Left renal cortex interstitium (tissue), 4 donors: Measurements from ENCODE around the gene CDX1. TPM values are rescaled to one million over a fixed set of nuclear protein-coding genes. Genes with fewer than 3 reads are reported as not detected.
A peak's percentile ranks its signal among the peaks of the same experiment; 100 is the strongest.

Experiments used
- DNase-seq, 4 donors: peaks; one replicate each; pipeline ENCODE4 v3.0.0-alpha.2; 2013; ENCODE audit warnings: low read depth in 4 of 4, low spot score in 2 of 4, missing footprints in 1 of 4
- polyA plus RNA-seq, 4 donors: library from polyadenylated mRNA; unstranded; fragments of 120-200 nt; gene quantifications; one replicate each; pipeline ENCODE4 v1.2.1, GENCODE V29; 2013; ENCODE audit not compliant: insufficient read length in 4 of 4

The CDX1 gene
- polyA plus RNA-seq, 4 donors = 0.47 to 0.76 (median 0.50) TPM

DNA sequence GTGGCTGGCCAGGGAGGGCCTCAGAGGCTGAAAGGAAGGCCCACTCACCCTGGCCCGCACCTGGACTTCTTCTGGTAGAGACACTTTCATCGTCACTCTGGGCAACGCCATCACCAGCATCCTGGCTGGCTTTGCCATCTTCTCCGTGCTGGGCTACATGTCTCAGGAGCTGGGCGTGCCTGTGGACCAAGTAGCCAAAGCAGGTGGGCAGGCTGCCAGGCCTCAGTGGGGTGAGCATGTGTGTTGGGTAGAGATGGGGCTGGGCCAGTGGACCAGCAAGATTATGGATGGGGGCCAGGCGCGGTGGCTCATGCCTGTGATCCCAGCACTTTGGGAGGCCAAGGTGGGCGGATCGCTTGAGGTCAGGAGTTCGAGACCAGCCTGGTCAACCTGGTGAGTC, 35.9 kb downstream of the CDX1 start:
- no peak for DNase-seq

DNA sequence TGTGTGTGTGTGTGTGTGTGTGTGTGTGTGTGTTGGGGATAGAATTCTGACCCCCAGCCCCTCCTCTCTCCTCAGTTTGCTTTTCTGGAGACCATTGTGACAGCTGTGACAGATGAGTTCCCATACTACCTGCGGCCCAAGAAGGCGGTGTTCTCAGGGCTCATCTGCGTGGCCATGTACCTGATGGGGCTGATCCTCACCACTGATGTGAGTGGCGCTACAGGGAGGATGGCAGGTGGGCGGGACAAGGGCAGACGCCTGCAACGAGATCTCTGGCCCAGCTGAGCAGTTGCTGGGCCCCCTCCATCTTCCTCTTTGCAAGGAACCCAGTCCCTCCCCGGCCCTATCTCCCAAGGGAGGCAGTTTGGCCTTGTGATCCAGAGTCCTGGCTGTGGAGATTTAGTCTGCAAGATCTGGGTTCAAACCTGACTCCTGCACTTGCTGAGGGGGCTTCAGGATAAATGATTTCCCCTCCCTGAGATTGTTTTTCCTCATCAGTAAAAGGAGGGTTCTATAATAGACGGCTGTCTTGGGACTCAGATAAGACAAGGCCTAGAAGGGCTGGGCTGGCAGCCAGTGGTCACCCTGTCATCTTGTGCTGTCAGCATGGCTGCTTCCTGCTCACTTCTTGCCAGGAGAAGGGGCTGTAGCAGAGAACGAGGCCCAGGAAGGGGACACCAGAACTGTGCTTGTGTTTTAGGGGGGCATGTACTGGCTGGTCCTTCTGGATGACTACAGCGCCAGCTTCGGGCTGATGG, 37.4 kb downstream of the CDX1 start:
- DNase-seq = no peak

DNA sequence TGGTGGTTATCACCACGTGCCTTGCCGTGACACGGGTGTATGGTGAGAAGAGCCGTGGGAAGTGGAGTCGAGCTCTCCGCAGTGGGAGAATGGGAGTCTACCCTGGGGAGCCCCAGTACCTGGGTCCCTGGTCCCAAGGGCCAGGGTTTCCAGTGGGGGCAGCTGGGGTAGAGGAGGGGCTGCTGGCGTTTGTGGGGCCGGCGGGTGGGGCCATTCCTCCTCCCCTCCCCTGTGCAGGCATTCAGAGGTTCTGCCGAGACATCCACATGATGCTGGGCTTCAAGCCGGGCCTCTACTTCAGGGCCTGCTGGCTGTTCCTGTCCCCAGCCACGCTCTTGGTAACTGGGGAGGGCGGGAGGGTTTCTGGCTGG, 38.0 kb downstream of the CDX1 start:
- DNase-seq = no peak

DNA sequence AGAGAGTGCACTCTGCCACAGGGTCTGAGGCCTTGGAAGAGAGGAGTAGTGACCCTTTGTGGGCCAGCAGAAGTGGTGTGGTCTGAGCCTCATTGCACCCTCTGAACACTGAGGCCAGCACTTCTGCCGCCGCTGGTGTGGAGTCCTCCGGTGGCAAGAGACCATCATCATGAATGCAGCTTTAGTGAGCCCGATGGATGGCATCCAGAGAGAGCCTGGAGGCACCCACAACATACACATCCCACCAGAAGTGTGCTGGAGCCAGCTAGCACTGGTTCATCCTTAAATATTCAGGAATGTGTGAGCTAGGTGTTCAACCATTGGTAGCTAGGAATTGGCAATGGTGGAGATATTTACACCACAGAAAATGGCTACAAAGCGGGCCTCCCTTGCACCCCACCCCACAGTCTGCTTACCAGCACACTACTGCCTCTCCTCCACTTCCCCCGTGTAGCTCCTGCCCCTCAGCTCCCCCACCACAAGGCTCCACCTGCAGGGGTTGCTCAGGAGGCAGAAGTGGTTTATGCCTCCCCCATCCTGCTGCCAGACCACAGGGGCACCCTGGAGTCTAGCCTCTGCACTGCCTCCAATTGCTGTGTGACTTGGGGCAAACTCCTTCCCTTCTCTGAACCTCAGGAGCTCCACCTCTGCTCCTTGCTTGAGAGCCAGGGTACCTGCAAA, 39.7 kb downstream of the CDX1 start:
- DNase-seq = no peak

DNA sequence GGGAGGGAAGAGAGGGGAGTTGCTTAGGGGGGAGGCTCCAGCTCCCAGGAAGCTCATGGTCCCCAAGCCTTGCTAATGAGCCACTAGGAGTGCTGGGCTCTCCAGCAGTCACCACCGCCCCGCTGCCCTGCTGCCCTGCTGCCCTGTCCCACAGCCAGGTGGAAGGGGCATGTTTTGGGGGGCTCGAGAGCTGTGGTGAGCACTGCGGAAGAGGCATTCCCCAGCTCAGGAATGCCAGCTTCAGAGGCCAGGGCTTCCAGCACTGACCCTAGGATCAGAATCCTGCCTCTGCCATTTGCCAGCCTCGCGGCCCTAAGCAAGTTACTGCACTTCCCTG, 40.2 kb downstream of the CDX1 start:
- no peak for DNase-seq

DNA sequence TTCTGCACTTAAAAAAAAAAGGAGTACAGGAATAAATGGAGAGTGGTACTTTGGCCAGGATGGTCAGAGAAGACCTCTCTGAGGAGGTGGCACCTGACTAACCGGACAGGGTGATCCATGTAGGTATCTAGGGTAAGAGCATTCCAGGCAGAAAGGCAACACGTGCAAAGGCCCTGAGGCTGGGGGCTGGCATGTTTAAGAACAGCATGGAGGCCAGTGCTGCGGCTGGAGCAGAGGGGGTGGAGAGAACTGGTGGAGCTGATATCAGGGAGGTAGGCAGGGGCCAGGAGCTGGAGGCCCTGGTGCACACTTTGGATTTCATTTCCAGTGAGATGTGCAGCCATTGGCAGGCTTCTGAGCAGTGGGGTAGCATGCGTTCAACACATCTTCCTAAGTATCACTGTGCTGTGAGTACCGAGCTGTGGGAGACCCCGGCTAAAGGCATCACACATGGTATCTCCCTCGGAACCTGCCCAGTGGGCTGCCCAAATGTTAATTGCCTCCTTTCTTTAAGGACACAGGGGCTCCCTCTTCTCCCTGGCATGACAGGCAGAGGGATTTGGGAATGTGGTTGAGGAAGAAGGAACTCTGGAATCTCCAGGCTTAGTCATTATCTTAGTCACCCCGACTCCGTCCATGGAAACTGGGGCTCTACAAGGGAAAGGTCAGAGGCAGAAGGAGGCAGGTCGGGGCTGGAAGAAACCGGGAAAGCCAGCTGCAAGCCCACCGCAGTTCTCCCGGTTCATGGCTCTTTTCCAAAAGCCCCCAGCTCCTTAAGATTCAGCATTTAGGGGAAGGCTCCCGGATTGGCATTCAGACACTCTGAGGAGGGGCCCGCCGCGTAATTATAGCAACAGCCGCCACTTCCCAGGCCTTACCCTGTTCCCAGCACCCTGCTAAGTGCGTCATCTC, 41.9 kb downstream of the CDX1 start:
- DNase-seq = no peak

DNA sequence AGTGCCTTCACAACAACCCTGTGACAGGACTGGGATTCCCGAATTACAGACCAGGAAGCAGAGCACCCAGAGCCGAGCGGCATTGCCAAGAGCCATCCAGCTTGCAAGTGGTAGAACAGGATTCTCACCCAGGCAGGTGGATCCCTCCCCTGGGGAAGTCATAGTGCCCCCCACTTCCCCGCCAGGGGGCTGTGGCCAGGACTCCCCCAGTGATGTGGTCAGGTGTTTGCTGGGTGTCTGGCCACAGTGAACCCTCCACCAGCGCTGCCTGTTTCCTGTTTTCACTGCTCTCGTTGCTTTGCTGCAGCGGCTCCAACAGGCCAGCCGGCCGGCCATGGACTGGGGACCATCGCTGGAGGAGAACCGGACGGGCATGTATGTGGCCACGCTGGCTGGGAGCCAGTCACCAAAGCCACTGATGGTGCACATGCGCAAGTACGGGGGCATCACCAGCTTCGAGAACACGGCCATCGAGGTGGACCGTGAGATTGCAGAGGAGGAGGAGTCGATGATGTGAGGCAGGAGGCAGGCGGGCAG, 42.6 kb downstream of the CDX1 start:
- no peak for DNase-seq

DNA sequence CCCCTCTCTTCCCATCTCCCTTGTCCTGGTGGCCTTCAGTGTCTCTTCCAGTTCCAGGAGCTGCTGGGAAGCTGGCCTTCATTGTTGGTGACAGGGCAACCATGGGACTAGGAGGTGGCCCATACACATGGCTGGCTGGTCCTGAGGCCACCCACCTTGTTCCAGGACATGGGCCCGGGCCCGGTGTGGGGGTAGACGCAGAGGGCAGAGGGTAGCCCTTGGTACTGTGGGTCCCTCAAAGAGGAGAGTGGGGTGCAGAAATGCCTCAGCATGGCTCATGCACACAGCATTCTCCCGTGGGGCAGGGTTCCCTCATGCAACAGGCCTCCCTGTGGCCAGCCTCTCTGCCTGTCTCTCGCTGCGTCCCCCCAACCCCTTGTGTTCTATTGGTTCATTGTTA, 44.1 kb downstream of the CDX1 start:
- DNase-seq = no peak

DNA sequence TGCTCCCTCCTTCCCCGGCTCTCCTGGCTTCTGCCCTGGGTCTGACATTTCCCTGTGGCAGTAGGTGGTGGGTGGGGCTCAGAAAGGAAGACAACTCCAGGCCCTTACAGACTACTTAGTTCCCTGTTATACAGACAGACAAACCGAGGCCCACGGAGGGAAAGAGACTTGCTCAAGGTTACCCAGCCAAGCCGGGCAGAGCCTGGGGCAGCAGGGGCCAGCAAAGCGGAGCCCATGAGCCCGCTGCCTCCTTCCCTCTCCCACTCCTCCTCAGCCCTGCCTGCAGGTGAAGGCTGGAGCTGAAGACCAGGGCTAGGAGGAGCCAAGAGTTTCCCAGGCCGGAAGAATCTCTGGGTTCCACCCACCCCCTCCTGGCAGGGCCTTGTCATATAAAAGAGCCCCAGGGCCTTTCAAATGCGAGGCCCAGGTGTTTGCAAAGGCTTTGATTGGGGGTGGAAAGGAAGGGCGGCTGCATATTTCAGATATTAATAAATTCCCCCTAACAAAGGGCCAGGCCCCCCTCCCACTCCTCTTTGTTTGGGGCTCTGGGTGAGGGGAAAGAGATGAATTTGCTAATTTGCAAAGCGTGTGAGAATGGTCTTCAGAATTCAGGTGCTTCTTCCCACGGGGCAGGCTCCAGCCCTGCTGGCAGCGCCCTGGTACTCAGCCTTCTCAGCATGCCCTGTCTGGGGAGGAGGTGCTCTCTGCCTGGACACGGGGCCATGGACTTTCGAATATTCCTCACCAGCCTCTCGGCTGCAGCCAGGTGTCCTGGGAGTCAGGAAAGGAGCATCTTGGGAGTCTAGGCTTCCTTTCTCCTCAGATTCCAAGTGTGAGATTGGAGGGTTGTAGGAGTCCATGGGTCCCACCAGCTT, 44.8 kb downstream of the CDX1 start:
- no peak for DNase-seq

DNA sequence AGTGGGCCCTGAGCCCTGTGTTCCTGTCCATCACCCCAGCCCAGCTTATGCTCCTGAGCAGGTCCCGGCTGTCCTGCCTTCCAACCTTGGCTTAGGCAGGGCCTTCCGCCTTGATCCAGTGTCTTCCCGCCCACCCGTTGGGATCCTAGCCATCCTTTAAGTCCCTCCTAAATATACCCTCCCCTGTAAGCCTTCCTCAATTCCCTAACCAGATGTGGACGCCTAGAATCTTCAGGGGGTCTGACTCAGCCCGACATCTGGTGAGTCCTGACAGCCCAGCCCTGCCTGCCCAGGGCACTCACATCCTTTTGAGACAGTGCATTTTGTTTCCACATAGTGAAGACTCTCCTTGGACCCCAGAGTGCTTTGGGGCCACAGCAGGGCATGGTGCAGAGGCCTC, 47.0 kb downstream of the CDX1 start:
- DNase-seq = no peak

DNA sequence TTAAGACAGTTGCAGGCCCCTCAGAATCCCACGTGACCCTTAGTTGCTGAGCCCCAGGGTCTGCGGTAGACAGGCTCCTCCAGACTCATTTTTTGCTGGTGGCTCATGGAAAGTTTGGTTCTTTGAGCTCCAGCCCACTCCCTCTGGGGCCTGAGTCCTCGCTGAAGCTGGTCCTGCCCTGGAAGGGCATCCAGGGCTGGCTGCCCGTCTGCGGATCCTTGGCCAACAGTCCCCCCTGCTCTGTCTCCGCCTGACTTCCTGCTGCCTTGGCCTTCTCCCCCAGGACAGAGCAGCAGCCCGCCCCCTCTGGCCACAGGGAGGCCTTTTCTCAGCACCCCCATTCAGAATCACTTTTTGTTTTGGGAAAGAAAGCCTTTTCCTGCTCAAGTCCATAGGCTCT, 47.7 kb downstream of the CDX1 start:
- no peak for DNase-seq

DNA sequence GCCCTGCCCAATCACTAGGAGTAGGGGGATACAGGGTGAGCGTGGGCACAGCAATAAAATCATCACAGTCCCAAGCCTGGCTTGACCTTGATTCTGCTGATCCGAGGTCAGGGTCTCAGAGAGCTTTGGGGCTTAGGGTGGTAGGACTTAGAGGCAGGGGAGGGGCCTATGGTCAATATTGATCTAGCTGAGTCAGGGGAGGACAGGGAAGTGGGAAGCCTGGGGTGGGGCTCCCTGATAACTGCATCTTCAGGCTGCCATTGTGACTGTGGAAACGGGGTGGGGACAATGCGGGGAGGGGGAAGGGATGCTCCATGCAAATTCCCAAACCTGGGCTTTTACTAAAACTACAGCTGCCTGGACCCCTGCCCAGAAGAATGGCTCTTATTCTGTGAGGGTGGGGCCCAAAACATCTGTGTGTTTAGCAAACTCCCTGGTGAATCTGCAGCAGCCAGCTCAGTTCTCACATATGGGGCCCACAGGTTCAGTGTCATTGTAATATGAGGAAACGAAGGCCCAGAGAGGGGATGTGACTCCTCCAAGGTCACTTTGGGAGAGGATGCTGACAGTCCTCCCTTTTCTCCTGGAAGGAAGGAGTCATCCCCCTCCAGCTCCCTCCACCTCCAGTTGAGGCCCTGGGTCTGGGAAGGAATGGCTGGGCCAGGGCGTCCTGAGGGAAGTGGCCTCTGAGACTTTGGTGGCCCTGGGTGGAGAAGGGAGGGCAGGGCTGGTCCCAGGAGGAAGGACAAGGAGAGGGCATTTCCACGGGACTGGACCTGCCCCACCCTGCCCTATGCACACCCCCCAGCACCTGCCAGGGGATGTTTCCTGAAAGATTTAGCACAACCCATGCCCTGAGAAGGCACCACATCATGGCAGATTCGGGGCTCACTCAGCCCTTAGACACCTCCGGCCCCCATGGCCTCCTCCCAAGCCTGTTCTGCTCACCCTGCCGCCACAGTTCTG, 49.7 kb downstream of the CDX1 start:
- DNase-seq = no peak

DNA sequence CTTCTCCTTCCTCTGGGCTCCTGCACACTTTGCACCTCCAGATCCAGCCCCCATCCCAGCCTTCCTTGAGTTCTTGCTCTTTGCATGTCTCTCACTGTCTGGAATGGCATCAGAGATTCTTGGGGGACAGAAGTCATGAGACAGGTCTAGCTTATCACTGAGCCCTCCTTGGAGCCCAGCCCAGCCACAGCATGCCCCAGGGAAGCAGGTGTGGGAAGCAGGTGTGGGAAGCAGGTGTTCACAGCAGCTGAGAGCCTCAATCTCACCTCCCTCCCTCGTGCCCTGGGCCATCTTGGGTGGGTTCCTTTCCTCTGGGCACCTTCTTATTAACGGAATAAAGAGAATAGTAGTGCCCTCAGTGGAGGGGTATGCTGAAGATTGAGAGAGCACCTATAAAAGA, 50.5 kb downstream of the CDX1 start:
- DNase-seq = no peak

DNA sequence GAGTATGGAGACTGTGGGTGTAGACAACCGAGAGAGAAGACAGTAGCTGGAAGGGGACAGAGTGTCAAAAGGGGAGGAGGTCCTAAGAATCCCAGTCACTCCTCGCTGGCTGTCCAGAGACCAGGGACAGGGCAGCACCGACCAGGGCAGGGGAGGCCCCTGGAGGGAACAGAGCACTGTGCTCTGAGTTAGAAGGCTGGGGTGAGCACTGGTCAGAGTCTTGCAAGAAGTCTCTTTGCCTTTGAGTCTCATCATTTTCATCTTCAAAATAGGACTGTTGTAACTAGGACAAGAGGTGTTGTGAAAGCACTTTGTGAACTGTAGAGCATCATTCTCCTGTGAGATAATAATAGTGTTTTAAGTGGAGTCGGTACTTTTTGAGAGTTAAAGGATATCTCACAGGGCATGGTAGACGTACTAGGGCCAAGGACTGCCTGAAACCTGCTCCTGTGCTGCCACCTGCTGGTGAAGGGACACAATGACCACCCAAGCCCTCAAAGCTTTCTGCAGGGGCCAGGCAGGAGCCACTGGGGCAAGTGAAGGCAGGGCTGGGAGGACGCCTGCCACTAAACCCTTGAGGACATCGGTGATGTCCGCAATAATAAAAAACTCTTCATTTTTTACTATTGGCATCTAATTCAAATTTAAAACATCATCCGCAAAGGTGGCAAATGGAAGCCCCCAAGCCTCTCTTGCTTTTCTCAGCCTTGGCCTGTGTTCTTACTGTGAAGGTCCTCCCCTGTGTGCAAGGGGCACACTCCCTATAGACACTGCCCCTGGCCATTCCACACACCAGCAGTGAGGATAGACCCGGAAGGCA, 51.5 kb downstream of the CDX1 start:
- peak; percentile 52 to 69 (median 64) for DNase-seq

DNA sequence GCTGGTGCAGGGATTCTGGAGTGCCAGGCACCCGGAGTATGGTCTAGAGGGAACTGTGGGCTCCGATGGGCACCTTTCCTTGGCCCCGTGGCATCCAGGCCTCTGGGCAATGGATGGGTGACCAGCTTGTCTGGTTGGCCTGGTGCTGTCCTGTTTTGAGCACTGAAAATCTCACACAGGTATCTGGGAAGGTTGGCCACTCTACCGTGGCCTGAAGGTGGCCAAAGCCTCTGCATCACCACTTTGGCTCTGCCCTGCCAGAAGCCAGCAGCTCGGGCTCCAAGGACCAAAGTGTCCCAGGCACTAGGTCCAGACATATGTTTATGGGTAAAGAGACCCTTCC, 52.1 kb downstream of the CDX1 start:
- DNase-seq = no peak

DNA sequence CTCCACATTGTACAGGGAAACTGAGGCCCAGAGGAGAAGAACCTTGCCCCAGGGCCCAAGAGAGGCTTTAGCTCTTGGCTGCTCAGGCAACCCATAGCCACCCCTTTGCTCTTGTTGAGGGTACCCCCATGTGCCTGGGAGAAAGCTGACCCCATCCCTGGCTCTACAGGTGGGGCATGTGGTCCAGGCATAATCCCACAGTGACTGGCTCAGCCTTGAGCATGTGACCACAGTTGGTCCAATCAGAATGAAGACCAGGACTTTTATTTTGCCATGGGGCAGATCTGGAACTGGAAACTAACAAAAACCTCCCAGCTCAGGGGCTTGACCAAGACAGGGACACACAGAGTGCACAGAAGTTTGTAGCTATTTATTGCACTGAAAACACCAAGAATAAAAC, 52.6 kb downstream of the CDX1 start:
- DNase-seq = no peak

DNA sequence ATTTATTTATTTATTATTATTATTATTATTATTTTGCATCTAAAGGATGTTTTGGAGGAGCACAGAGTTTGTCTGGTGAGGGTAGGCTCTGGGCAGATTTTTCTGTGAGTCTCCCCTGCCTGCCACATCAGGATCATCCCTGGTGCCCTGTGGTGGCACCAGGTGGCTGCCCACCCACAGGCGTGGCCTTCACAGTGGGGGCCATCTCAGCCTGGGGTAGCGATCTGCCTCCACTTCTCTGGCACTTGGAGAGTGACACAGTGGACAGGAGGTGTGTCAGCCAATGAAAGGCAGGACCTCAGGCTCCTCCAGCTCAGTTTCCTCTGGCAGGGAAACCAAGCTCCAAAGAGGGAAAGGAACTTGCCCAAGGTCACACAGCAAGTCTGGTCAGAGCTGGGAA, 53.3 kb downstream of the CDX1 start:
- DNase-seq = no peak

DNA sequence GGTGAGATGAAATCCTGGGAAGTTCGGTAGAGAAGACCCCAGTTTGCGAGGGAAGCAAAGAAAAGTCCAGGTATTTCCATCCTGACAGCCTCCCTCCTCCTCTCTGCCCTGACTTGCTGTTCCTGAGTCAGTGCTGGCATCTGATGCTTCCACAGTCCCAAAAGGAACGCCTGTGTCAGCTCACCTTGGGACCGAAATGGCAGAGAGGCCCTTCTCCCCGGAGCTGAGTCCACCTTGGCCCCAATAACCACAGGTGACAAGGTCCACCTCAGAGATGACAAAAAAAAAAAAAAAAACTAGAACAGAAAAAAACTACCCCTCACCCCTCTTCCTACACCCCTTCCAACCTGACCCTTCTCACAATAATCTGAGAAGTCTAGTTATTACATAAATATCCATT, 54.9 kb downstream of the CDX1 start:
- DNase-seq = no peak

DNA sequence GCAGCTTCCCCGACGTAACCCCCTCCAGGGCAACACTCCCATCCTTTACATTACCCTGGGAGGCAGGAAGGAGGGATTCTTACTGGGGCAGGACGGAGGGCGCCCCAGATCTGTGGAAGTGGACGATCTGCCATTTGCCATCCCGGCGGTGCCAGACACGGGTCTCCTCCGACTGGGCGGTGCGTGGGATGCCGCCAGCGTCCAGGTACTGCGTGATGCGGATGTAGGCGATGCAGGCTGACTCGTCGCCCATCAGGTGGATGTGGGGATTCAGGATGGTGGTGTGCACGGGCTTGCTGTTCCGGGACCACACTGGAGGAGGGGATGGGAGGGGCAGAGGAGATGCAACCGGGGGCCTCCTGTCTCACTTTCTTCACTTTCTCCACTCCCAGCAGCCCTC, 56.3 kb downstream of the CDX1 start:
- no peak for DNase-seq
